Vagina (tissue), 2 donors: ENCODE data around the gene CTDSP2. TPM values are rescaled to one million over a fixed set of nuclear protein-coding genes. Genes with fewer than 3 reads are reported as not detected.
A peak's percentile ranks its signal among the peaks of the same experiment; 100 is the strongest.
"Not testable (repeated sequence)": the region's sequence is repeated elsewhere in the genome, so short reads cannot be mapped to it uniquely, and the experiment has no call there.

ENCODE experiments used
- DNase-seq, 2 donors: peaks; one replicate each; pipeline ENCODE4 v3.0.0-alpha.2; 2017; ENCODE audit errors: extremely low spot score in 2 of 2
- H3K27ac ChIP-seq: fragments of 200-600 bp; sonication (generic); one replicate; pipeline ENCODE4 v1.5.1; 2019
- H3K27me3 ChIP-seq: fragments of 200-600 bp; sonication (generic); one replicate; pipeline ENCODE4 v1.5.1; 2019
- H3K36me3 ChIP-seq, 2 donors: fragments of 200-600 bp; sonication (generic); one replicate each; pipeline ENCODE4 v1.5.1; 2017 to 2019
- H3K4me1 ChIP-seq: fragments of 200-600 bp; sonication (generic); one replicate; pipeline ENCODE4 v1.5.1; 2019
- H3K4me3 ChIP-seq, 2 donors: fragments of 200-600 bp; sonication (generic); 1 replicate in 1 of 2; 2 replicates in 1 of 2; pipeline ENCODE4 v1.5.1; 2016 to 2019
- H3K9me3 ChIP-seq: fragments of 200-600 bp; sonication (generic); one replicate; pipeline ENCODE4 v1.5.1; 2019
- CTCF ChIP-seq, 3 experiments: fragments of 450-650 bp in 2 of 3; fragments of 200-600 bp in 1 of 3; sonication (generic) in 1 of 3; IDR thresholded peaks; one replicate each; pipeline ENCODE4 v1.5.1; 2017 to 2019; ENCODE audit warnings: antibody characterized with exemption in 3 of 3, mild to moderate bottlenecking in 2 of 3, moderate library complexity in 2 of 3
- POLR2A ChIP-seq, 2 donors: fragments of 450-650 bp; IDR thresholded peaks; one replicate each; pipeline ENCODE4 v1.6.1; 2017; ENCODE audit warnings: antibody characterized with exemption in 2 of 2, mild to moderate bottlenecking in 2 of 2, moderate library complexity in 2 of 2
- POLR2AphosphoS5 ChIP-seq, 2 donors: sonication (generic); formaldehyde crosslinking; IDR thresholded peaks; one replicate each; pipeline ENCODE4 v1.9.0; 2017; ENCODE audit warnings: antibody characterized with exemption in 2 of 2, mild to moderate bottlenecking in 2 of 2, low read depth in 1 of 2; ENCODE audit not compliant: insufficient read depth in 1 of 2
- intact Hi-C: fragments of 100-400 bp; cut with DNase I; formaldehyde crosslinking; loops from one replicate; pipeline ENCODE4 v1.15.1; 2023
- total RNA-seq: library from RNA; depleted of rRNA; stranded (reverse); fragments of >200 nt; gene quantifications from one replicate; pipeline ENCODE4 v1.2.3, GENCODE V29; 2016

The CTDSP2 gene
- total RNA-seq, 1 donor from 2014 or later: 108 TPM

GRCh38 chr12:57889500-57889989, 43.0 kb upstream of the CTDSP2 start:
- no peaks in the 10 kb centered on the region for H3K36me3 ChIP-seq
- H3K4me3 ChIP-seq: peak overlapping the region; percentile 14
- no peaks in the 10 kb centered on the region for H3K27me3 ChIP-seq
- peaks cover 74% of the 10 kb centered on the region for H3K4me1 ChIP-seq
- DNase-seq: peak in 1 of 2 donors; percentile 98
- TF ChIP-seq POLR2AphosphoS5 (IDR thresholded peaks at IDR 0.05; ENCODE audit: insufficient read depth in 1 of 2, low read depth in 1 of 2): peak; percentile 83 to 85
- no peak for TF ChIP-seq CTCF (IDR thresholded peaks at IDR 0.05)
- TF ChIP-seq POLR2A (IDR thresholded peaks at IDR 0.05): peak in 1 of 2 donors; percentile 44
- intact Hi-C loops: loop anchor here (2.0 kb wide), 1 partner anchor 25 kb away; no protein-coding TSS in a partner anchor
- H3K27ac ChIP-seq: peak overlapping the region; percentile 90
- no peaks in the 10 kb centered on the region for H3K9me3 ChIP-seq

DNA sequence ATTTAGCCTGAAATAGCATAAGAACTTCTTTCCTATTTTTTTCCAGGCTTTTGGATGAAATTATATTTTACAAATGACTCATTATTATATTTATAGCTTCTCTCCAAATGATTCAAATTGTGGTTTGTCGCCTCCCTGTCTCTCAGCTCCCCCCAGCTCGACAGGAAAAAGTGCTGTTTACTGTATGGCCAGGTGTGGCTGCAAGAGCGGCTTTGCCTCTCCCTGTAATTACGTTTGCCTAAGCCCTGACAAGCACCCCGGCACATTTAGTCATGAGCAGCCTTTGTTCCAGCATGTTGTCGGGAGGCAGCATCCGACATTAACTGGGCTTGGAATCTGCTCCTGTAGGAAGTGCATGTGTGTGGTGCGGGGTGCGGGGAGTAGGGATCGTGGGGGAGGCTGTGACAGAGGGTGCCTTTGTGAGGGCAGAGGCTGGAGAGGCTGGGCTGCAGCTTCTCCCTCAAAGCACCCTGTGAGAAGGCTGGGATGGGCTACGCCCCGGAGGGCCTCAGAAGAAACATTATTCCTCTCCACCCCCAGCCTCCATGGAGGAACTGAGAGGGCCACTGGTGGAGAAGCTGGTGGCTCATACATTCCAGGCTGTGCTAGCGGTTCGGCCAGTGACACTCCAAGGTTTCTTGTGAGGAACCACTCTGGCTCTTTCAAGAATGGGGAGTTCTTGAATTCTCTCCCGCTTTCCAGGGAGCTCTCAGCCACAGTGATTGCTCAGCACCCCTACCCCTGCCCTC, 42.1 kb upstream of the CTDSP2 start:
- Histone ChIP-seq H3K4me3 (peak overlapping the region; percentile 14), H3K4me1 (peaks cover 67% of the 10 kb centered on the region), H3K9me3 (no peaks in the 10 kb centered on the region), H3K27ac (peak overlapping the region; percentile 90), H3K36me3 (no peaks in the 10 kb centered on the region), H3K27me3 (no peaks in the 10 kb centered on the region)
- intact Hi-C loops: loop anchor here (2.0 kb wide), 1 partner anchor 24 kb away; no protein-coding TSS in a partner anchor
- no peak for DNase-seq
- TF ChIP-seq POLR2AphosphoS5 (IDR thresholded peaks at IDR 0.05; ENCODE audit: insufficient read depth in 1 of 2, low read depth in 1 of 2): peak in 1 of 2 donors; percentile 83
- TF ChIP-seq POLR2A (IDR thresholded peaks at IDR 0.05): no peak

- Histone ChIP-seq H3K27me3 (no peaks in the 10 kb centered on the region), H3K27ac (peak overlapping the region; percentile 90), H3K4me1 (peaks cover 61% of the 10 kb centered on the region), H3K4me3 (peak overlapping the region; percentile 12 to 14), H3K9me3 (no peaks in the 10 kb centered on the region), H3K36me3 (no peaks in the 10 kb centered on the region)
- intact Hi-C loops: loop anchor here (2.0 kb wide), 1 partner anchor 23 kb away; no protein-coding TSS in a partner anchor
- TF ChIP-seq CTCF (IDR thresholded peaks at IDR 0.05) (no peak), POLR2A (IDR thresholded peaks at IDR 0.05) (no peak), POLR2AphosphoS5 (IDR thresholded peaks at IDR 0.05; ENCODE audit: insufficient read depth in 1 of 2, low read depth in 1 of 2) (peak in 1 of 2 donors; percentile 59)
- DNase-seq: no peak
Observed at GRCh38 chr12:57887631-57888408, 41.3 kb upstream of the CTDSP2 start.

DNA sequence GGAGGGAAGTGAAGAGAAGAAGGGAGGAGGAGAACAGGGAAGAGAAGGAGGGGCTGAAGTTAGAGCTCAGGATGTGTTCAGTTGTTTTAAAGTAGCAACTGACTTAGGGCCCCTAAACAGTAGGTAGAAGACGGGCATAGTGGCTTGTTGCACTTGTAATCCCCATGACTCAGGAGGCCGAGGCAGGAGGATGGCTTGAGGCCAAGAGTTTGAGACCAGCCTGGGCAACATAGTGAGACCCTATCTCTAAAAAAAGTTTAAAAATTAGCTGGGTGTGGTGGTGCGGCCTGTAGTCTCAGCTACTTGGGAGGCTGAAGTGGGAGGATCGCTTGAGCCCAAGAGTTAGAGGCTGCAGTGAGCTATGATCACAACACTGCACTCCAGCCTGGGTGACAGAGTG, 40.4 kb upstream of the CTDSP2 start:
- H3K9me3 ChIP-seq, intact Hi-C loops, H3K27me3 ChIP-seq, H3K36me3 ChIP-seq, DNase-seq, H3K4me3 ChIP-seq: not testable (repeated sequence)
- H3K27ac ChIP-seq: peak overlapping the region; percentile 90
- peaks cover 52% of the 10 kb centered on the region for H3K4me1 ChIP-seq

DNA sequence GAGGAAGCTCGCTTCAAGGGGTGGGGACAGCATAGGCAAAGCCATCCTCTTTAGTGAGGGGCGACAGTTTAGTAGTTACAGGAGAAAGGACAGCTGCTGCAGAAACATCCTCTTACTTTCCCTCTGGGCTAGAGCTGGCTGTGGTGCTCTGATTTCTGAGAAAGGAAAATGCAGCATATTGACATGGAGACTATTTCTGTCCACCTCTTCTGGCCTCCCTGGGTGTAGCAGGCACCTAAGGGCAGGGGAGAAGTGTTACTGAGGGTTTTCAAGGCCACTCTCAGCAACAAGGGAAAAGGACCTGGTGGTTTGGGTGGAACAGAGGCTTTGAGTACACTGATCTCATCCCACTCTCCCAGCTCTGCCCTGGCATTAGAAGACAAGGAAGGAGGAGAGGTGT, 40.0 kb upstream of the CTDSP2 start:
- TF ChIP-seq CTCF (IDR thresholded peaks at IDR 0.05) (no peak), POLR2AphosphoS5 (IDR thresholded peaks at IDR 0.05; ENCODE audit: insufficient read depth in 1 of 2, low read depth in 1 of 2) (no peak), POLR2A (IDR thresholded peaks at IDR 0.05) (no peak)
- Histone ChIP-seq H3K27ac (peak overlapping the region; percentile 90), H3K36me3 (no peaks in the 10 kb centered on the region), H3K4me1 (peaks cover 48% of the 10 kb centered on the region), H3K27me3 (no peaks in the 10 kb centered on the region), H3K9me3 (no peaks in the 10 kb centered on the region), H3K4me3 (no peak overlapping the region)
- DNase-seq: no peak
- intact Hi-C loops: no loop called here
